Stimulated activated naive CD8-positive, alpha-beta T cell treated with anti-CD3 and anti-CD28 coated beads, Interleukin-15, amount 100 ng/mL, for 72 hours (primary cell): ENCODE data around the gene DLGAP3.
A peak's percentile ranks its signal among the peaks of the same experiment; 100 is the strongest.
"Not testable (repeated sequence)": the region's sequence is repeated elsewhere in the genome, so short reads cannot be mapped to it uniquely, and the experiment has no call there.

Source experiments
- ATAC-seq: fragments of 150-1000 bp; cut with Tn5 transposase; 2 replicates; pipeline ENCODE4 v1.10.0; 2021; ENCODE audit warnings: mild to moderate bottlenecking, moderate library complexity
- DNase-seq, 2 donors: peaks; one replicate each; pipeline ENCODE4 v3.0.0; 2021 to 2022
- H3K27ac Mint-ChIP-seq, 2 donors: one replicate each; pipeline ENCODE4 v1.8.0; 2022; ENCODE audit warnings: mild to moderate bottlenecking in 2 of 2, mixed read lengths in 2 of 2, moderate library complexity in 2 of 2
- H3K27me3 Mint-ChIP-seq: one replicate; pipeline ENCODE4 v1.8.0; 2022; ENCODE audit warnings: mixed read lengths
- H3K4me1 Mint-ChIP-seq: one replicate; pipeline ENCODE4 v1.8.0; 2022; ENCODE audit warnings: mild to moderate bottlenecking, mixed read lengths
- H3K4me3 Mint-ChIP-seq, 2 donors: one replicate each; pipeline ENCODE4 v1.8.0; 2022; ENCODE audit warnings: mild to moderate bottlenecking in 2 of 2, mixed read lengths in 2 of 2, moderate library complexity in 1 of 2
- H3K9me3 Mint-ChIP-seq, 2 donors: one replicate each; pipeline ENCODE4 v1.8.0; 2022; ENCODE audit warnings: mixed read lengths in 2 of 2

Gene DLGAP3

GRCh38 chr1:34948739-34949138 is 19.3 kb upstream of the DLGAP3 start:
- H3K27ac Mint-ChIP-seq, H3K9me3 Mint-ChIP-seq, H3K4me1 Mint-ChIP-seq, DNase-seq, H3K4me3 Mint-ChIP-seq, ATAC-seq, H3K27me3 Mint-ChIP-seq: not testable (repeated sequence)

- not testable (repeated sequence) for H3K27ac Mint-ChIP-seq, H3K9me3 Mint-ChIP-seq, ATAC-seq, DNase-seq, H3K27me3 Mint-ChIP-seq, H3K4me3 Mint-ChIP-seq, H3K4me1 Mint-ChIP-seq
Observed at GRCh38 chr1:34947641-34948314, 18.3 kb upstream of the DLGAP3 start.

GRCh38 chr1:34946211-34946610 is 16.8 kb upstream of the DLGAP3 start:
- no peaks in the 10 kb centered on the region for H3K27me3 Mint-ChIP-seq
- DNase-seq (no peak), ATAC-seq (no peak)
- no peaks in the 10 kb centered on the region for H3K9me3 Mint-ChIP-seq
- no peak overlapping the region for H3K4me3 Mint-ChIP-seq
- no peaks in the 10 kb centered on the region for H3K4me1 Mint-ChIP-seq
- no peak overlapping the region for H3K27ac Mint-ChIP-seq

- peaks cover 21% of the 10 kb centered on the region for H3K27me3 Mint-ChIP-seq
- H3K27ac Mint-ChIP-seq, H3K9me3 Mint-ChIP-seq, H3K4me3 Mint-ChIP-seq, DNase-seq, H3K4me1 Mint-ChIP-seq, ATAC-seq: not testable (repeated sequence)
Observed at GRCh38 chr1:34941798-34942197, 12.3 kb upstream of the DLGAP3 start.

GRCh38 chr1:34930702-34931071 is 1.2 kb upstream of the DLGAP3 start:
- no peaks in the 10 kb centered on the region for H3K9me3 Mint-ChIP-seq
- DNase-seq = no peak
- peaks cover 11% of the 10 kb centered on the region for H3K4me1 Mint-ChIP-seq
- H3K4me3 Mint-ChIP-seq = peak overlapping the region in 1 of 2 donors; percentile 44
- H3K27me3 Mint-ChIP-seq = peaks cover 61% of the 10 kb centered on the region
- ATAC-seq = no peak
- H3K27ac Mint-ChIP-seq = no peak overlapping the region

GRCh38 chr1:34929853-34930701 is 627 bp upstream of the DLGAP3 start:
- DNase-seq = peak in 1 of 2 donors; percentile 8
- H3K27me3 Mint-ChIP-seq = peaks cover 67% of the 10 kb centered on the region
- ATAC-seq = peak; percentile 52
- H3K4me1 Mint-ChIP-seq = peaks cover 11% of the 10 kb centered on the region
- H3K27ac Mint-ChIP-seq = no peak overlapping the region
- peak overlapping the region in 1 of 2 donors; percentile 44 for H3K4me3 Mint-ChIP-seq
- no peaks in the 10 kb centered on the region for H3K9me3 Mint-ChIP-seq

GRCh38 chr1:34928699-34929496 is 552 bp downstream of the DLGAP3 start:
- peaks cover 11% of the 10 kb centered on the region for H3K4me1 Mint-ChIP-seq
- H3K27ac Mint-ChIP-seq = no peak overlapping the region
- ATAC-seq (peak; percentile 55), DNase-seq (peak in 1 of 2 donors; percentile 15)
- peaks cover 5 to 6% of the 10 kb centered on the region in 2 donors for H3K9me3 Mint-ChIP-seq
- H3K27me3 Mint-ChIP-seq = peaks cover 79% of the 10 kb centered on the region
- H3K4me3 Mint-ChIP-seq = peak overlapping the region; percentile 73 to 77

- Mint-ChIP-seq H3K27ac (no peak overlapping the region), H3K4me1 (peaks cover 11% of the 10 kb centered on the region), H3K27me3 (peaks cover 86% of the 10 kb centered on the region), H3K4me3 (peak overlapping the region; percentile 73 to 77), H3K9me3 (peaks cover 5 to 7% of the 10 kb centered on the region in 2 donors)
- DNase-seq (no peak), ATAC-seq (no peak)
Observed at GRCh38 chr1:34928066-34928696, 1.3 kb downstream of the DLGAP3 start.

- no peak for DNase-seq
- Mint-ChIP-seq H3K9me3 (peaks cover 5 to 7% of the 10 kb centered on the region in 2 donors), H3K27me3 (peaks cover 91% of the 10 kb centered on the region), H3K4me3 (no peak overlapping the region), H3K4me1 (peaks cover 11% of the 10 kb centered on the region), H3K27ac (no peak overlapping the region)
- no peak for ATAC-seq
Observed at GRCh38 chr1:34927316-34927715, 2.1 kb downstream of the DLGAP3 start.

- peaks cover 5 to 7% of the 10 kb centered on the region in 2 donors for H3K9me3 Mint-ChIP-seq
- peaks cover 91% of the 10 kb centered on the region for H3K27me3 Mint-ChIP-seq
- H3K4me1 Mint-ChIP-seq = peaks cover 11% of the 10 kb centered on the region
- DNase-seq (no peak), ATAC-seq (no peak)
- H3K4me3 Mint-ChIP-seq = no peak overlapping the region
- H3K27ac Mint-ChIP-seq = no peak overlapping the region
Observed at GRCh38 chr1:34926894-34927293, 2.6 kb downstream of the DLGAP3 start.

- no peak overlapping the region for H3K4me3 Mint-ChIP-seq
- H3K27me3 Mint-ChIP-seq = peaks cover 88% of the 10 kb centered on the region
- no peak overlapping the region for H3K27ac Mint-ChIP-seq
- peaks cover 11% of the 10 kb centered on the region for H3K4me1 Mint-ChIP-seq
- ATAC-seq (no peak), DNase-seq (no peak)
- H3K9me3 Mint-ChIP-seq = peaks cover 5 to 7% of the 10 kb centered on the region in 2 donors
Observed at GRCh38 chr1:34926156-34926555, 3.3 kb downstream of the DLGAP3 start.

- peaks cover 5 to 7% of the 10 kb centered on the region in 2 donors for H3K9me3 Mint-ChIP-seq
- H3K4me3 Mint-ChIP-seq = no peak overlapping the region
- peaks cover 11% of the 10 kb centered on the region for H3K4me1 Mint-ChIP-seq
- H3K27ac Mint-ChIP-seq = no peak overlapping the region
- H3K27me3 Mint-ChIP-seq = peaks cover 85% of the 10 kb centered on the region
- no peak for DNase-seq
- no peak for ATAC-seq
Observed at GRCh38 chr1:34925730-34926129, 3.7 kb downstream of the DLGAP3 start.

- H3K9me3 Mint-ChIP-seq = peaks cover 5 to 7% of the 10 kb centered on the region in 2 donors
- peak; percentile 27 to 42 for DNase-seq
- ATAC-seq = peak; percentile 34
- no peak overlapping the region for H3K27ac Mint-ChIP-seq
- peaks cover 11% of the 10 kb centered on the region for H3K4me1 Mint-ChIP-seq
- H3K27me3 Mint-ChIP-seq = peaks cover 86% of the 10 kb centered on the region
- no peak overlapping the region for H3K4me3 Mint-ChIP-seq
Observed at GRCh38 chr1:34924759-34925555, 4.5 kb downstream of the DLGAP3 start.

- peaks cover 14% of the 10 kb centered on the region for H3K4me1 Mint-ChIP-seq
- ATAC-seq = no peak
- DNase-seq = no peak
- H3K9me3 Mint-ChIP-seq = peaks cover 5 to 7% of the 10 kb centered on the region in 2 donors
- no peak overlapping the region for H3K4me3 Mint-ChIP-seq
- H3K27me3 Mint-ChIP-seq = peaks cover 92% of the 10 kb centered on the region
- H3K27ac Mint-ChIP-seq = no peak overlapping the region
Observed at GRCh38 chr1:34923490-34923889, 6.0 kb downstream of the DLGAP3 start.
